Embryonic facial prominence (tissue), 1 donor: ENCODE measurements around the gene ZNF341.
A peak's percentile ranks its signal among the peaks of the same experiment; 100 is the strongest.
"Not testable (repeated sequence)": the region's sequence is repeated elsewhere in the genome, so short reads cannot be mapped to it uniquely, and the experiment has no call there.

Source experiments
- DNase-seq: peaks from one replicate; pipeline ENCODE4 v3.0.0-alpha.2; 2016; ENCODE audit errors: extremely low spot score

ZNF341 gene

GRCh38 chr20:33728463-33728862 lies 3.3 kb upstream of the ZNF341 start:
- DNase-seq = no peak

GRCh38 chr20:33729101-33729500 lies 2.7 kb upstream of the ZNF341 start:
- no peak for DNase-seq

- no peak for DNase-seq
Observed at GRCh38 chr20:33730946-33731692, 677 bp upstream of the ZNF341 start.

DNA sequence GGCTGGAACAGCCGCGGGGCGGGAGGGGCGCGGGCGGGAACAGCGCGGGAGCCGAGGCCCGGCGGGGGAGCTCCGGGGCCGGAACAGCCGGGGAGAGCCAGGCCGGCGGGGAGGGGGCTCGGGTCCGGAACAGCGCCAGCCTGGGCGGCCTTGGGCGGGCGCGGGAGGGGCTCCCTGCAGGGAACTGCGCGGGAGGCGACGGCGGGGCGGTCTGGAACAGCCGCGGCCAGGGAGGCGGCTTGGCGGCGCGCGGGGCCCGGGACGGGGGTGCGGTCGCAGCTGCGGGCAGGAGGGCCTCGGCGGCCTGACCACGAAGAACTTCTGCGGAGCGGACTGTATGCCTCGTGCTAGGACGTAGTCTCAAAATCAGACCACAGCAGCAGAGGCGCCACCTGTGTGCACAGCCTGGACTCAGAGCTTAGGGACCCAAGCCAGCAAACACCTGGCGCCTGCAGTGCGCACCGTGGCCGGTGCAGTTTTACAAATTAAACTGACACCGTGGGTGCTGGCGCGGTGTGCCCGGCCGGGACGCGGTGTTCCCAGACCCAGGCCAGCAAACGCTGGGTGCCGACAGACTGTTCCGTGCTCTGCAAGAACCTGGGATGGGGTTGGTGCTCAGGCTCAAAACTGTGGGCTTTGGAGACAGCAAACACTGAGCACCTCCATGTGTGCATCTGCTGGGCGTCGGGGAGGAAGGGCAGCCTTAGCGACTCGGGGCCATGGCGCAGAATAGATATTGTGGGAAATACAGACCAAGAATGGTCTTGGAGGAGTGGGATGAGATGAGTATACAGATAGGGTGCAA lies 572 bp downstream of the ZNF341 start:
- DNase-seq = peak; percentile 29

DNA sequence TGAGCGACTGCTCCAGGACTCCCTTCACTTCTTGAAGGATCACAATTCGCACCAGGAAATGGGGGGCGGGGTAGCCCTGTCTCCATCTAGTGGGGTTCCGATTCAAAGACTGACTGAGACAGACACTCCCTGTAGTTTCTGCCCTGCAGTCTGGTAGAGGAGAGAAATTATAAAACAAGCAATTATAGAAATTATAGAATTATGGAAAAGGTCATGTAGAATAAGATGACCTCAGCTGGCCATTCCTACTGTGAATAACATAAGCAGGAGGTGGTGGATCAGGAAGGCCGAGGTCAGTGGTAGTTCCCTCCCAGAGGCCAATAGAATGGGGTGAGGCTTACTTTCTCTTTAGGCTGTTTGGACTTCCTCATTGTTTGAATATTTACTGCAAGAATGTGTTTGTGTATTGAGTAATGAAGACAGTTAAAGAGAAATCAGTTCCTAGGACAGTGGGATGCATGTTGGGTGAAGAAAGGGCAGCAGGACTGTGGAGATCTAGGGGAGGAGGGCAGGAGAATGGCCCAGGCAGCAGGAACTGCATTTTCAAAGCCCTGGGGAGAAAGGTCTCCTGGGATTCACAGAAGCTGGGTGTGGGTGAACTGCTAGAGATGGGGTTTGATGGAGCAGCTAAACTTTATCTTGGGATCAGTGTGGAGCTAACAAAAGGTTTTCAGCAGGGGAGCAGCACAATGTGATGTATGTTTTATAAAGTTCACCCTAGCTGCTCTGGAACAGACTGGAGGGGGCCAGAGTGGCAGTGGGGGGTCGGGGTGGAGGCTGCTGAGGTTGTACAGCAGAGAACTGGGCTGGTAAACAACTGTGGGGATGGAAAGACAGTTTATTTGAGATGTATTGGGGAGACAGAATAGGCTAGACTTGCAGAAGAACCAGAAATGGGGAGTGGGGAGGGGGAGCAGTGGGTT lies 2.1 kb downstream of the ZNF341 start:
- DNase-seq = no peak

GRCh38 chr20:33736962-33737361 lies 5.2 kb downstream of the ZNF341 start:
- DNase-seq = no peak

GRCh38 chr20:33739493-33739892 lies 7.7 kb downstream of the ZNF341 start:
- DNase-seq = no peak

- no peak for DNase-seq
Observed at GRCh38 chr20:33740189-33740588, 8.4 kb downstream of the ZNF341 start.

GRCh38 chr20:33744181-33744580 lies 12.4 kb downstream of the ZNF341 start:
- DNase-seq = no peak

DNA sequence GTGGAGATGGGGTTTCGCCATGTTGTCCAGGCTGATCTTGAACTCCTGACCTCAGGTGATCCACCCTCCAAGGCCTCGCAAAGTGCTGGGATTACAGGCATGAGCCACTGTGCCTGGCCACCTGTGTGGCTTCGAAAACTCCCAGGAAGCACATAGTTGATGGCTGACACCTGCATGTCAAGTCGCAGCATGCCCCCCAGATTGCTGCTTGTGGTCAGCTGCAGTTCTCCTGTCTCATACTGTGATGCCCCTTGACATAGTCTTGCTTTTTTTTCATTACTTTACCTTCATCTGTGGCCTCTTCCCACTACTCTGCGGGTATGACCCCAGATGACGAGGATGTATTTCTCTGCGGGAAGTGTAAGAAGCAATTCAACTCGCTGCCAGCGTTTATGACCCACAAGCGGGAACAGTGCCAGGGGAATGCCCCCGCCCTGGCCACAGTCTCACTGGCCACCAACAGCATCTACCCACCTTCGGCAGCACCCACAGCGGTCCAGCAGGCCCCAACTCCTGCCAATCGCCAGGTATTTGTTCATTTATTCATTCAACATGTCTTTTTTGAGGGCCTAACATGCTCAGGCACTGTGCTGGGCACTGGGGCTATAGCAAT lies 13.1 kb downstream of the ZNF341 start:
- no peak for DNase-seq

DNA sequence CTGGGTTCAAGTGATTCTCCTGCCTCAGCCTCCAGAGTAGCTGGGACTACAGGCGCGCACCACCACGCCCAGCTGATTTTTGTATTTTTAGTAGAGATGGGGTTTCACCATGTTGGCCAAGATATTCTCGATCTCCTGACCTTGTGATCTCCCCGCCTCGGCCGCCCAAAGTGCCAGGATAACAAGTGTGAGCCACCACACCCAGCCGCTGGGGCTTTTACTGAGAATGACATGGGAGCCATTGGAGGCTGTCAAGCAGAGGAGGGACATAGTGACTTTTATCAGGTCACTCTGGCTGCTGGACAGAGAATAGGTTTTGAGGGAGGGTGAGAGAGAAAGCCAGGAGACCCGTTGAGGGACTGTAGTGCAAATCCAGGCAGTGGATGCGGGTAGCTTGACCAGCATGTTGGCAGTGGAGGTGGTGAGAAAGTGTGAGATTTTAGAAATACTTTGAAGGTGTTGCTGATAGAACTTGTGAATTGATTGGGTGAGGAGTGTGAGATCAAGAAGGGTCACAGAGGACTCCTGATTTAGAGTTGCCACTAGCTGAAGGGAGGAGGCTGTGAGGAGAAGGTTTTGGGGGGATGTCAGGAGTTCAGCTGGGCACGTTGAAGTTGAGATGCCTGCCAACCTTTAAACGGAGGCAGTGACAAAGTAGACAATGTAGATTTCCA lies 14.7 kb downstream of the ZNF341 start:
- DNase-seq = no peak

GRCh38 chr20:33751775-33752174 lies 20.0 kb downstream of the ZNF341 start:
- no peak for DNase-seq

- DNase-seq = no peak
Observed at GRCh38 chr20:33753143-33753542, 21.3 kb downstream of the ZNF341 start.

DNA sequence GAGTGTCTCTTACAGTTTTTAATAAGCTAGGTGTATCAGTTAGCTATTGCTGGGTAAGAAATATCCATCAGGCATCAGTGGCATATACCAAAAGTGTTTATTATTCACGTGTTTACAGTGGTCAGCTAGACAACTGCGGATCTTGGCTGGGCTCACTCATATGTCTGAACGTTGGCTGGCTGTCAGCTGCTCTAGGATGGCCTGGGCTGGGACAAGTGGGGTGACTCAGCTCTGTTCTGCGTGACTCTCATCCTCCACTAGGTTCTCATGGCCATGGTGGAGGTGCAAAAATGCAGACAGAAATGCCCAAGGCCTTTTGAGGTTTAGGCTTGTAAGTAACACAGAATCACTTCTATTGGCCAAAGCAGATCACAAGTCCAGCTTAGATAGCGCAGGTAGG lies 22.0 kb downstream of the ZNF341 start:
- no peak for DNase-seq

GRCh38 chr20:33755936-33756490 lies 24.2 kb downstream of the ZNF341 start:
- DNase-seq = not testable (repeated sequence)

DNA sequence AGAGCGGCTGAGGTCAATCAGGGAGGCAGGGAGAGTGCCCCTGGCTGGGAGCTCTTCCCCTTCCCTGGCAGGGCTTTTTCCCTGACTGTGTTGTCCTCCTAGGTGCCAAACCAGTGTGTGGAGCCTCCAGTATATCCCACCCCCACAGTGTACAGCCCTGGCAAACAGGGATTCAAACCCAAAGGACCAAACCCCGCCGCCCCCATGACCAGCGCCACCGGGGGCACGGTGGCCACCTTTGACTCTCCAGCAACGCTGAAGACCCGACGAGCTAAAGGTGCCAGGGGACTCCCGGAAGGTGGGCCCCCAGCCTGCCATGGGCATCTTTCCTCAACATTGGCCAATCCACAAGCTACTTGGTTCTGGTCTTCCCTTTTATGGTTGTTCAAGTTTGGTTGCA lies 25.2 kb downstream of the ZNF341 start:
- no peak for DNase-seq

GRCh38 chr20:33757458-33757857 lies 25.7 kb downstream of the ZNF341 start:
- no peak for DNase-seq

GRCh38 chr20:33761698-33762250 lies 30.0 kb downstream of the ZNF341 start:
- no peak for DNase-seq

GRCh38 chr20:33765099-33765498 lies 33.3 kb downstream of the ZNF341 start:
- DNase-seq = no peak

DNA sequence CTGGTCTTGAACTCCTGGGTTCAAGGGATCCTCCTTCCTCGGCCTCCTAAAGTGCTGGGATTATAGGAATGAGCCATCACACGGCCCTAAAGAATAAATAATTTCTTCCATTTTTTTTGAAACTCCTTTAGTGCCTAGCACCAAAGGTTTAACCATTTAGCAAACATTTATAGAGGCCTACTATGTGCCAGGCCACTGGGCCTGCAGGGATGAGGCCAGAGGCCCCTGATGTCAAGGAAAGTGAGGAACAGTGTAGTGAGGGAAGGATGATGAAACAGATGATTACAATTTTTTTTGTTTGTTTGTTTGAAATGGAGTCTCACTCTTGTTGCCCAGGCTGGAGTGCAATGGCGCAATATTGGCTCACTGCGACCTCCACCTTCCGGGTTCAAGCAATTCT lies 33.8 kb downstream of the ZNF341 start:
- no peak for DNase-seq
